Gastroesophageal sphincter (tissue), 4 donors: ENCODE data around the gene ZKSCAN2. TPM values are rescaled to one million over a fixed set of nuclear protein-coding genes. Genes with fewer than 3 reads are reported as not detected.

Source experiments
- ATAC-seq: fragments of 150-250 bp; one replicate; pipeline ENCODE4 v1.9.1; 2016; ENCODE audit warnings: mild to moderate bottlenecking, moderate library complexity
- H3K27ac ChIP-seq, 4 donors: fragments of 200-600 bp; sonication (generic) in 3 of 4; 1 replicate in 3 of 4; 2 replicates in 1 of 4; pipeline ENCODE4 v1.5.1; 2016 to 2019
- H3K27me3 ChIP-seq: fragments of 200-600 bp; sonication (generic); one replicate; pipeline ENCODE4 v1.5.1; 2019
- H3K36me3 ChIP-seq, 2 donors: fragments of 200-600 bp; sonication (generic); one replicate each; pipeline ENCODE4 v1.5.1; 2019; ENCODE audit warnings: control low read depth in 1 of 2
- H3K4me1 ChIP-seq, 3 donors: fragments of 200-600 bp; sonication (generic); 1 replicate in 2 of 3; 2 replicates in 1 of 3; pipeline ENCODE4 v1.5.1; 2016 to 2019; ENCODE audit warnings: control low read depth in 2 of 3
- H3K4me3 ChIP-seq, 2 donors: fragments of 200-600 bp; sonication (generic); one replicate each; pipeline ENCODE4 v1.5.1; 2019; ENCODE audit warnings: mild to moderate bottlenecking in 1 of 2, moderate library complexity in 1 of 2
- H3K9me3 ChIP-seq, 3 donors: fragments of 200-600 bp; sonication (generic); one replicate each; pipeline ENCODE4 v1.5.1; 2017 to 2019; ENCODE audit warnings: control low read depth in 2 of 3
- CTCF ChIP-seq, 4 experiments: fragments of 200-600 bp in 2 of 4; fragments of 450-650 bp in 2 of 4; sonication (generic) in 1 of 4; IDR thresholded peaks; one replicate each; pipeline ENCODE4 v1.5.1; 2017 to 2019; ENCODE audit warnings: antibody characterized with exemption in 4 of 4, mild to moderate bottlenecking in 2 of 4, moderate library complexity in 2 of 4
- EP300 ChIP-seq: sonication (generic); formaldehyde crosslinking; IDR thresholded peaks from one replicate; pipeline ENCODE4 v1.6.1; 2017; ENCODE audit warnings: antibody characterized with exemption, mild to moderate bottlenecking
- POLR2A ChIP-seq, 2 donors: fragments of 450-650 bp; IDR thresholded peaks; one replicate each; pipeline ENCODE4 v1.6.1; 2017; ENCODE audit warnings: antibody characterized with exemption in 2 of 2, mild to moderate bottlenecking in 2 of 2, moderate library complexity in 1 of 2
- POLR2AphosphoS5 ChIP-seq: sonication (generic); formaldehyde crosslinking; IDR thresholded peaks from one replicate; pipeline ENCODE4 v1.6.1; 2017; ENCODE audit warnings: antibody characterized with exemption
- WGBS, 2 donors: methylation state at CpG; one replicate each; pipeline ENCODE4 v1.1.5; 2018; ENCODE audit warnings: low coverage in 1 of 2; 5-methylcytosine and 5-hydroxymethylcytosine counted together
- total RNA-seq, 4 donors: library from RNA; depleted of rRNA; stranded (reverse); fragments of >200 nt; gene quantifications; one replicate each; pipeline ENCODE4 v1.1.0, GENCODE V29; 2016

ZKSCAN2 gene
- total RNA-seq, 4 donors from 2014 or later = 3.6 to 6.8 (median 5.5) TPM

- no peak for TF ChIP-seq POLR2AphosphoS5
- TF ChIP-seq CTCF (IDR thresholded peaks at IDR 0.05) = no peak
- TF ChIP-seq POLR2A (IDR thresholded peaks at IDR 0.05) = no peak
- TF ChIP-seq EP300 = no peak
- Histone ChIP-seq H3K27ac (no peak overlapping the region), H3K27me3 (no peaks in the 10 kb centered on the region), H3K36me3 (peaks cover 0 to 9% of the 10 kb centered on the region in 2 donors), H3K4me3 (no peak overlapping the region), H3K9me3 (no peaks in the 10 kb centered on the region), H3K4me1 (no peaks in the 10 kb centered on the region)
- 80% methylated on average over 1 of the region's 2 CpGs; no CpG with 5 or more reads in 1 of the 2 donors for WGBS, 2 donors
- no peak for ATAC-seq
Measured at GRCh38 chr16:25265968-25266367, 8.3 kb upstream of the ZKSCAN2 start.

GRCh38 chr16:25264597-25264996 is 7.0 kb upstream of the ZKSCAN2 start:
- TF ChIP-seq POLR2A (IDR thresholded peaks at IDR 0.05) (no peak), POLR2AphosphoS5 (no peak), EP300 (no peak), CTCF (IDR thresholded peaks at IDR 0.05) (no peak)
- no peak for ATAC-seq
- Histone ChIP-seq H3K27me3 (no peaks in the 10 kb centered on the region), H3K36me3 (peaks cover 0 to 14% of the 10 kb centered on the region in 2 donors), H3K9me3 (no peaks in the 10 kb centered on the region), H3K4me1 (peaks cover 0 to 8% (median 0%) of the 10 kb centered on the region in 3 donors), H3K4me3 (no peak overlapping the region), H3K27ac (no peak overlapping the region)
- 59 to 67% methylated on average over 1 to 2 of the region's 2 CpGs for WGBS, 2 donors

GRCh38 chr16:25260416-25260815 is 2.8 kb upstream of the ZKSCAN2 start:
- ATAC-seq = no peak
- Histone ChIP-seq H3K9me3 (no peaks in the 10 kb centered on the region), H3K4me3 (no peak overlapping the region), H3K4me1 (peaks cover 0 to 42% (median 18%) of the 10 kb centered on the region in 3 donors), H3K27me3 (no peaks in the 10 kb centered on the region), H3K36me3 (peaks cover 0 to 14% of the 10 kb centered on the region in 2 donors), H3K27ac (no peak overlapping the region)
- 0 to 80% methylated on average over 1 of the region's 5 CpGs for WGBS, 2 donors
- TF ChIP-seq POLR2AphosphoS5 (no peak), EP300 (no peak), POLR2A (IDR thresholded peaks at IDR 0.05) (no peak), CTCF (IDR thresholded peaks at IDR 0.05) (no peak)

GRCh38 chr16:25258861-25259179 is 1.2 kb upstream of the ZKSCAN2 start:
- H3K4me3 ChIP-seq = peak overlapping the region in 1 of 2 donors; percentile 71
- peaks cover 0 to 28% of the 10 kb centered on the region in 2 donors for H3K36me3 ChIP-seq
- WGBS, 2 donors = 17 to 56% methylated on average over 3 to 4 of the region's 4 CpGs
- peak overlapping the region in 2 of 4 donors; percentile 94 for H3K27ac ChIP-seq
- TF ChIP-seq POLR2AphosphoS5 = no peak
- TF ChIP-seq CTCF (IDR thresholded peaks at IDR 0.05) = no peak
- no peak for TF ChIP-seq POLR2A (IDR thresholded peaks at IDR 0.05)
- no peak for TF ChIP-seq EP300
- H3K4me1 ChIP-seq = peaks cover 0 to 54% (median 21%) of the 10 kb centered on the region in 3 donors
- H3K9me3 ChIP-seq = no peaks in the 10 kb centered on the region
- no peak for ATAC-seq
- no peaks in the 10 kb centered on the region for H3K27me3 ChIP-seq

GRCh38 chr16:25257956-25258860 is 563 bp upstream of the ZKSCAN2 start:
- WGBS, 2 donors = 6 to 30% methylated on average over 3 to 6 of the region's 58 CpGs

More at GRCh38 chr16:25257956-25258860, 563 bp upstream of the ZKSCAN2 start:
- Histone ChIP-seq H3K27me3 (no peaks in the 10 kb centered on the region), H3K4me1 (peaks cover 0 to 54% (median 21%) of the 10 kb centered on the region in 3 donors), H3K4me3 (peak overlapping the region; percentile 69 to 71), H3K9me3 (no peaks in the 10 kb centered on the region), H3K27ac (peak overlapping the region; percentile 92 to 97 (median 94)), H3K36me3 (peaks cover 0 to 32% of the 10 kb centered on the region in 2 donors)
- peak; percentile 71 for ATAC-seq
- peak in 2 of 4 experiments; percentile 6 to 33 for TF ChIP-seq CTCF (IDR thresholded peaks at IDR 0.05)
- TF ChIP-seq POLR2A (IDR thresholded peaks at IDR 0.05) = no peak
- TF ChIP-seq POLR2AphosphoS5 = peak; percentile 67
